Measurements from ENCODE around the gene EXOC3L4. TPM values are rescaled to one million over a fixed set of nuclear protein-coding genes. Genes with fewer than 3 reads are reported as not detected.

Gene EXOC3L4
- total RNA-seq, 2 donors from 2014 or later: 0.91 to 0.92 TPM

GRCh38 chr14:103155826-103156394 lies 61.4 kb downstream of the EXOC3L4 start:
- DNase-seq (no peak), ATAC-seq (no peak)
- intact Hi-C loops (cut with DNase I): no loop called here

- intact Hi-C loops (cut with DNase I): no loop called here
- ATAC-seq (no peak), DNase-seq (no peak)
Measured at GRCh38 chr14:103156651-103157378, 62.3 kb downstream of the EXOC3L4 start.

GRCh38 chr14:103157969-103158368 lies 63.4 kb downstream of the EXOC3L4 start:
- ATAC-seq (no peak), DNase-seq (no peak)
- intact Hi-C loops (cut with DNase I): no loop called here

- intact Hi-C loops (cut with DNase I): no loop called here
- DNase-seq: no peak
- ATAC-seq: no peak
Measured at GRCh38 chr14:103158688-103159087, 64.2 kb downstream of the EXOC3L4 start.

Other genes starting within 250 kb of the EXOC3L4 start
- gene AMN, start 172.1 kb upstream of the EXOC3L4 start, total RNA-seq: 1 to 10 TPM in 1 of 2 donors, under 1 TPM in 1; 0.68 to 1.6 TPM
- gene CDC42BPB, start 37.2 kb upstream of the EXOC3L4 start, total RNA-seq: 10 to 100 TPM; 57.3 to 79.2 TPM
- gene LBHD2, start 10.5 kb upstream of the EXOC3L4 start, total RNA-seq: under 1 TPM in 1 of 2 donors, not detected in 1; 0.47 TPM
- 10 to 100 TPM; 60.2 to 72.0 TPM for gene TNFAIP2, start 28.7 kb downstream of the EXOC3L4 start, total RNA-seq
- 100 to 1,000 TPM; 246 to 287 TPM for gene EIF5, start 239.5 kb downstream of the EXOC3L4 start, total RNA-seq

All from left cardiac atrium (tissue), 4 donors.